ENCODE results near the gene ARAP2.

ARAP2 gene

DNA sequence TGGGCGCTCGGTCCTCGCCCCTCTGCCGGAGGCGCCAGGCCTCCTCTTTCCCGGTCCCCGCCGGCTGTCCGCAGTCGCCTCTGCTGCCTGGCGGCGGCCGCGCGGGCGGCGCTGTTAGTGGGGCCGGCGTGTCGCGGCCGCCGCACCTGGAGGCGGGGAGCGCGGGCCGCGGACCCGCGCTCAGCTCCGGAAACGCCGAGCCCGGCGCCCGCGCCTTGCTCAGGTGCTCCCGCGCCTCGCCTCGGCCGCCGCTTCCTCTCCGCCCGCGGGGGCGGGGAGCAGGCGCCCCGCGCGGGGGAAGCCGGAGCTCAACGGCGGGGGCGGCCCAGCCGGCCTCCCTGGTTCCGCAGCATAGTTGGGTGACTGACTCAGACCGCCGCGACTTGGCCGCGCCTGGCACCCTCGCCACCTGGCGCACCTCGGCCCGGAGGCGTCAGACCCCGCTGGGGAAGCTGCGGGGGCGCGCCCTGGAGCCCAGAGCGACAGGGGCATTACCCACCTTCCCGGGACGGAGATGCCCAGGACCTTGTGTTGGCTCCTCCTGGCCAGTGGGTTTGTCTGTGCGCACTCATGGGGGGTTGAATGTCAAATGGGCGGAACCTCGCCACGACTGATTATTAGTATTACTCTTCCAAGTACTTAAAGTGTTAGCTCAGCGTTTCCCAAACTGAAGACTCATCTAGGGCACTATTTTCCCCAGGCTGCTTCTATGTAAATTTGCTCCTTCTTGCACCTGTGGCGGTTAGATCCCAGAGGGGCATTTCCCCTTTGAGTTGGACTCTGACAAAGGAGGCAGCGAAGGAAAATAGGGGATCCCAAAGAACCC, at the start of gene ARAP2:
ARAP2 (minus strand) TSS at position 258 of the 826 bp plus-strand sequence. CDS start 15,028 bp downstream, outside the sequence.
- TF ChIP-seq, protein P1, sequence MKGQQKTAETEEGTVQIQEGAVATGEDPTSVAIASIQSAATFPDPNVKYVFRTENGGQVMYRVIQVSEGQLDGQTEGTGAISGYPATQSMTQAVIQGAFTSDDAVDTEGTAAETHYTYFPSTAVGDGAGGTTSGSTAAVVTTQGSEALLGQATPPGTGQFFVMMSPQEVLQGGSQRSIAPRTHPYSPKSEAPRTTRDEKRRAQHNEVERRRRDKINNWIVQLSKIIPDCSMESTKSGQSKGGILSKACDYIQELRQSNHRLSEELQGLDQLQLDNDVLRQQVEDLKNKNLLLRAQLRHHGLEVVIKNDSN (IDR thresholded peaks at IDR 0.05), result no peak
- TF ChIP-seq TEAD4 (IDR thresholded peaks at IDR 0.05) (peak; percentile 81), EGR1 (IDR thresholded peaks at IDR 0.05) (peak; percentile 91), NFIC (IDR thresholded peaks at IDR 0.05) (peak; percentile 47), CEBPB (IDR thresholded peaks at IDR 0.05) (no peak), REST (IDR thresholded peaks at IDR 0.05; ENCODE audit: low read depth) (no peak), CREB1 (IDR thresholded peaks at IDR 0.05; ENCODE audit: low read depth) (no peak), FOXM1 (IDR thresholded peaks at IDR 0.05; ENCODE audit: borderline replicate concordance, low read depth) (no peak), TAF1 (IDR thresholded peaks at IDR 0.05; ENCODE audit: low read depth) (peak; percentile 30; the same call in 1 of the 2 replicates), RAD21 (IDR thresholded peaks at IDR 0.05; ENCODE audit: low read depth) (no peak), EP300 (IDR thresholded peaks at IDR 0.05; ENCODE audit: borderline replicate concordance) (0 out of 2 replicates have a peak, but pooled peaks have one; percentile 35), TCF12 (IDR thresholded peaks at IDR 0.05; ENCODE audit: low read depth) (peak; percentile 57; the same call in 1 of the 2 replicates), YY1 (IDR thresholded peaks at IDR 0.05; ENCODE audit: low read depth) (no peak), ZBTB7A (IDR thresholded peaks at IDR 0.05; ENCODE audit: low read depth) (peak; percentile 49; the same call in 1 of the 2 replicates)
- TF ChIP-seq, protein P2, sequence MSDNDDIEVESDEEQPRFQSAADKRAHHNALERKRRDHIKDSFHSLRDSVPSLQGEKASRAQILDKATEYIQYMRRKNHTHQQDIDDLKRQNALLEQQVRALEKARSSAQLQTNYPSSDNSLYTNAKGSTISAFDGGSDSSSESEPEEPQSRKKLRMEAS (IDR thresholded peaks at IDR 0.05), result peak; percentile 53; the same call in 1 of the 2 replicates

- TF ChIP-seq FOXM1 (IDR thresholded peaks at IDR 0.05; ENCODE audit: borderline replicate concordance, low read depth), result no peak
- TF ChIP-seq RAD21 (IDR thresholded peaks at IDR 0.05; ENCODE audit: low read depth), result no peak
- no peak for TF ChIP-seq REST (IDR thresholded peaks at IDR 0.05; ENCODE audit: low read depth)
- TF ChIP-seq, protein P1 (IDR thresholded peaks at IDR 0.05), result no peak
- TF ChIP-seq YY1 (IDR thresholded peaks at IDR 0.05; ENCODE audit: low read depth), result no peak
- no peak for TF ChIP-seq TCF12 (IDR thresholded peaks at IDR 0.05; ENCODE audit: low read depth)
Observed at GRCh38 chr4:36292556-36293188, 48.4 kb upstream of the ARAP2 start.

DNA sequence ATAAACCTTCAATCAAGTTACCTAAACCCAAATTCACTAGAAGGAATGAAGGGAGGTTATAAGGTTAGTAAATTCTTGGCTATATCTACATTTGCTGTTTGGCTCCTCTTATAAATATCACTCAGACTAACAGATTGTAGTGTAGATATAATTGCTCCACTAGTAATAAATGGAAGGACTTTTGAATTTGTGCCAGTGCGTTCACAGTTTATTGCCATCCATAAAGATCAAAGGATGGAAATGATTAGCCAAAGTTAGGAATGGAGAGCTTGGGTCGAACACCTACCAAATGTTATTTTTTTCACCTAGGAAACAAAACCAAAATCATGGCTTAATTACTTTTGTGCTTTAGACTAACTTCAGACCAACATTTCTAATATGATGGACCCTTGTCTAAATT, 46.3 kb upstream of the ARAP2 start:
- no peak for TF ChIP-seq TAF1 (IDR thresholded peaks at IDR 0.05; ENCODE audit: low read depth)

- TF ChIP-seq CEBPB (IDR thresholded peaks at IDR 0.05) (no peak), RAD21 (IDR thresholded peaks at IDR 0.05; ENCODE audit: low read depth) (no peak), FOXM1 (IDR thresholded peaks at IDR 0.05; ENCODE audit: borderline replicate concordance, low read depth) (no peak), EGR1 (IDR thresholded peaks at IDR 0.05) (no peak), TAF1 (IDR thresholded peaks at IDR 0.05; ENCODE audit: low read depth) (no peak), CREB1 (IDR thresholded peaks at IDR 0.05; ENCODE audit: low read depth) (no peak), EP300 (IDR thresholded peaks at IDR 0.05; ENCODE audit: borderline replicate concordance) (no peak), NFIC (IDR thresholded peaks at IDR 0.05) (no peak), REST (IDR thresholded peaks at IDR 0.05; ENCODE audit: low read depth) (no peak), YY1 (IDR thresholded peaks at IDR 0.05; ENCODE audit: low read depth) (no peak), TEAD4 (IDR thresholded peaks at IDR 0.05) (no peak), TCF12 (IDR thresholded peaks at IDR 0.05; ENCODE audit: low read depth) (no peak), ZBTB7A (IDR thresholded peaks at IDR 0.05; ENCODE audit: low read depth) (no peak)
- TF ChIP-seq, protein P1 (IDR thresholded peaks at IDR 0.05), result no peak
- TF ChIP-seq, protein P2 (IDR thresholded peaks at IDR 0.05), result no peak
Observed at GRCh38 chr4:36288731-36289426, 44.6 kb upstream of the ARAP2 start.
